Daoy (cell line): Measurements from ENCODE around the gene ANOS1. TPM values are rescaled to one million over a fixed set of nuclear protein-coding genes. Genes with fewer than 3 reads are reported as not detected.
"Not testable (repeated sequence)": the region's sequence is repeated elsewhere in the genome, so short reads cannot be mapped to it uniquely, and the experiment has no call there.

ENCODE experiments used
- DNase-seq: peaks from one replicate; pipeline ENCODE4 v3.0.0-alpha.2; 2015; ENCODE audit warnings: low read depth
- total RNA-seq: library from RNA; depleted of rRNA; stranded (reverse); fragments of >200 nt; shearing (Covaris generic); gene quantifications from 2 replicates; pipeline ENCODE4 v1.2.3, GENCODE V29; 2014; rRNA removed

ANOS1 gene
- total RNA-seq, 1 experiment from 2014 or later, result not detected

GRCh38 chrX:8629871-8630270, 102.1 kb downstream of the ANOS1 start:
- no peak for DNase-seq

- DNase-seq, result no peak
Observed at GRCh38 chrX:8627796-8628195, 104.1 kb downstream of the ANOS1 start.

- DNase-seq, result no peak
Observed at GRCh38 chrX:8607326-8607725, 124.6 kb downstream of the ANOS1 start.

- no peak for DNase-seq
Observed at GRCh38 chrX:8604131-8604530, 127.8 kb downstream of the ANOS1 start.

- DNase-seq, result no peak
Observed at GRCh38 chrX:8591501-8591900, 140.4 kb downstream of the ANOS1 start.

- DNase-seq, result no peak
Observed at GRCh38 chrX:8586953-8587352, 145.0 kb downstream of the ANOS1 start.

- no peak for DNase-seq
Observed at GRCh38 chrX:8579602-8580001, 152.3 kb downstream of the ANOS1 start.

- DNase-seq, result no peak
Observed at GRCh38 chrX:8576821-8577220, 155.1 kb downstream of the ANOS1 start.

GRCh38 chrX:8565729-8566128, 166.2 kb downstream of the ANOS1 start:
- DNase-seq, result no peak

GRCh38 chrX:8548446-8548845, 183.5 kb downstream of the ANOS1 start:
- no peak for DNase-seq

GRCh38 chrX:8546715-8547114, 185.2 kb downstream of the ANOS1 start:
- DNase-seq, result no peak

GRCh38 chrX:8520791-8521190, 211.1 kb downstream of the ANOS1 start:
- no peak for DNase-seq

GRCh38 chrX:8520178-8520577, 211.8 kb downstream of the ANOS1 start:
- DNase-seq, result no peak

GRCh38 chrX:8504451-8504850, 227.5 kb downstream of the ANOS1 start:
- DNase-seq, result no peak

- DNase-seq, result not testable (repeated sequence)
Observed at GRCh38 chrX:8502101-8502500, 229.8 kb downstream of the ANOS1 start.

GRCh38 chrX:8500203-8500602, 231.7 kb downstream of the ANOS1 start:
- no peak for DNase-seq

- DNase-seq, result not testable (repeated sequence)
Observed at GRCh38 chrX:8495036-8495435, 236.9 kb downstream of the ANOS1 start.

GRCh38 chrX:8484360-8484949, 247.5 kb downstream of the ANOS1 start:
- no peak for DNase-seq

Other genes starting within 250 kb of the ANOS1 start
- not detected in 2 replicates for gene FAM9A, start 69.2 kb upstream of the ANOS1 start, total RNA-seq